CD8-positive, alpha-beta memory T cell (primary cell): Measurements from ENCODE around the gene GOLGA8F. TPM values are rescaled to one million over a fixed set of nuclear protein-coding genes. Genes with fewer than 3 reads are reported as not detected.

Experiments used
- polyA plus RNA-seq: library from polyadenylated mRNA; unstranded; fragments of 300-500 nt; fragmentation: Illumina TruSeq; gene quantifications from one replicate; pipeline ENCODE4 v1.2.3, GENCODE V29; 2021
- total RNA-seq, 2 experiments: library from RNA; stranded (reverse); gene quantifications; one replicate each; pipeline ENCODE4 v1.2.3, GENCODE V29; 2021

Gene GOLGA8F
- total and polyA plus RNA-seq, 3 experiments from 2014 or later = not detected

Other genes starting within 250 kb of the GOLGA8F start
- gene HERC2, start 56.5 kb upstream of the GOLGA8F start, total RNA-seq = 10 to 100 TPM; 31.0 to 37.3 TPM
- gene HERC2, start 56.5 kb upstream of the GOLGA8F start, polyA plus RNA-seq = 10.1 TPM
- gene GOLGA6L24, start 20.6 kb upstream of the GOLGA8F start, total RNA-seq = not detected
- gene GOLGA6L24, start 20.6 kb upstream of the GOLGA8F start, polyA plus RNA-seq = not detected
- not detected for gene GOLGA8G, start 154.3 kb downstream of the GOLGA8F start, total RNA-seq
- not detected for gene GOLGA8G, start 154.3 kb downstream of the GOLGA8F start, polyA plus RNA-seq
- not detected for gene GOLGA6L25, start 174.9 kb downstream of the GOLGA8F start, total RNA-seq
- gene GOLGA6L25, start 174.9 kb downstream of the GOLGA8F start, polyA plus RNA-seq = not detected